ENCODE measurements around the gene MAN2B2.
A peak's percentile ranks its signal among the peaks of the same experiment; 100 is the strongest.

MAN2B2 gene

GRCh38 chr4:6568148-6568547, 6.8 kb upstream of the MAN2B2 start:
- DNase-seq: no peak

- DNase-seq: peak; percentile 74
Measured at GRCh38 chr4:6568689-6569332, 6.2 kb upstream of the MAN2B2 start.

DNA sequence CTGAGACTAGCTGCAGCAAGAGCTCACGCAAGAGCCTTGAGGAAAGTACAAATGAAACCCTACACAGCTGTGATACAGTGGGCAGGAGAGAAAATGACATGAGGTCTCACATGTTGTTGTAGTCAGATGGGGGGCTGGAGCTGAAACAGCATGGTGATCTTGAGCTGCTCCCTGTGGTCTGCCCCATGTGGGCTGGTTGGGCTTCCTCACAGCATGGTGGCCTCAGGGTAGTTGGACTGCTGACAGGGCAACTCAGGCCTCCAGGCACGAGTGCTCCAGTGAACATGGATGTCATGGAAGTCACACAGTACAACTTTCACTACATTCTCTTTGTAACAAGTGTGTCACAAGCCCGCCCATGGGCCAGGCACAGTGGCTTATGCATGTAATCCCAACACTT, 3.4 kb upstream of the MAN2B2 start:
- DNase-seq: no peak

DNA sequence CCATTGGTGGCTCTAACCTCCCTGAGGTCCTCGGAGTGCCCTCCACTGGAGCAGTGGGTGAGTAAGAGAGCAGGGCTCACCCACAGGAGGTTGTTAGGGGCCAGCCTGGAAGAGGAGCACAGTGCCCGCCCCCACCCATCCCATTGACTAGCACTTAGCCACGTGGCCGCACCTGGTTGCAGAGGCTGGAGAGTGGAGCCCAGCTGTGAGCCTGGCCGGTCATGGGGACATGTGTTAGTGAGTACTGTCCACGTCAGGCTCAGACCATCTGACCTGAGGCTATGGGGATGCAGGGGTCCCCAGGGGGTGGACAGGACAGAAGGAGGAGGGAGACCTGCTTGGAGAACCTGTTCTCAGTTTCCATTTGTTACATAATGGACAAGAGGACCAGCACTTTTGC, 1.4 kb upstream of the MAN2B2 start:
- DNase-seq: no peak

DNA sequence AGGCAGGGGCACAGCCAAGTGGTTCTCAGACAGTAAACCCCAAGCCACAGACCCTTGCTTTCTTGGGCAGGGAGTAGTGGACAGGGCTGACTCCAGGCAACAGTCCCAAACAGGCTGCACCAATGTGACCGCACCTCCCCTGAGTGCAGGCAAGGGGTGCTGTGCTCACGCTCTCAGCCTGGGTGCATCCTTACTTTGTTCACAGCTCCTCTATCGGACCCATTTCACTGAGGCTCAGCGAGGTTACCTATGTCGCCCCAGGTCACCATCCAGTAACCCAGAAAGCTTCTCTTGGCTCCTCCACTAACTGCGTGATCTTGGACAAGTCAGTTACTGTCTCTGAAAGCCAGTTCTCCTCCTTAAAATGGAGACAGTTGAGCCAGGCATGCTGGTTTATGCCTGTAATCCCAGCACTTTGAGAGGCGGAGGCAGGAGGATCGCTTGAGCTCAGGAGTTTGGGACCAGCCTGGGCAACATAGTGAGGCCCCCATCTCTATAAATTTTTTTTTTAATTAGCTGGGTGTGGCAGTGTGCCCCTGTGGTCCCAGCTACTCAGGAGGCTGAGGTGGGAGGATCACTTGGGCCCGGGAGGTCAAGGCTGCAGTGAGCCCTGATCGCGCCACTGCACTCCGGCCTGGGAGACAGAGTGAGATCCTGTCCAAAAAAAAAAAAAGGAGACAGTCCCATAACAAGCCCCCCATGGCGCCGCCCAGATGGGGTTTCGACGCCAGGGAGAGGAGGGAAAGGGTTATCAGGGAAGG, 823 bp upstream of the MAN2B2 start:
- no peak for DNase-seq

DNA sequence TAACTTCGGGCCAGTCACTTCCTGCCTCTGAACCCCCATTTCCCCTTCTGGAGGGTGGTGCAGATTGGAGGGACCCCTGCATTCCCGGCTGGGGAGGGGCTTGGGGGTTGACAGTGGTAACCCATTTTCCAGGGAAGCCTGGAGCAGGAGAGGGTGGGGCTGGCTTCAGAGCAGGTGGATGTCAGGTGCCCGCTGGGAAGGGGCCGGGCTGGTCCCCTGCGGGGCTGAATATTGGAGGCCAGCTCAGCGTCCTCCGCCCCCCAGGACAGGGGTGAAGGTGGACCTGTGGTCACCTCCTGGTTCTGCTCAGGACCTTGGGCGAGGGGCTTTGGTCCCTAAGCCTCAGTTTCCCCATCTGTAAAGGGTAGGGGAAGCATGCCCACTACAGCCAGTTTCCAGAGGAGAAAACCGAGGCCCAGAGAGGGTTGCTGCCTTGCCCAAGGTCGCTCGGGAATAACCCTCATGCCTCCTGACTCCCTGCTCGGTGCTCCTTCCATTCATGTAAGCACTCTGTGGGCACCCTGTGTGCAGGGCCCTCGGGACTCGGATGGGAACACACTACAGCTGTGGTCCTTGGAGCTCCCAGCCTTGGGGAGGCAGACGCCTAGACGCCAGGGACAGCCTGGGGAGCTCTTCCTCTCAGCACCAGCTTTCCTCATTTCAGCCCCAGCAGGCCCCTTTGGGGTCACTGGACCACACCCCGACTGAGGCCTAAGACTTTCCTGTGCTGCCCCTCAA, 683 bp downstream of the MAN2B2 start:
- no peak for DNase-seq

- DNase-seq: no peak
Measured at GRCh38 chr4:6576512-6576911, 1.5 kb downstream of the MAN2B2 start.

- no peak for DNase-seq
Measured at GRCh38 chr4:6576932-6577331, 1.9 kb downstream of the MAN2B2 start.

- DNase-seq: no peak
Measured at GRCh38 chr4:6577409-6577808, 2.4 kb downstream of the MAN2B2 start.

DNA sequence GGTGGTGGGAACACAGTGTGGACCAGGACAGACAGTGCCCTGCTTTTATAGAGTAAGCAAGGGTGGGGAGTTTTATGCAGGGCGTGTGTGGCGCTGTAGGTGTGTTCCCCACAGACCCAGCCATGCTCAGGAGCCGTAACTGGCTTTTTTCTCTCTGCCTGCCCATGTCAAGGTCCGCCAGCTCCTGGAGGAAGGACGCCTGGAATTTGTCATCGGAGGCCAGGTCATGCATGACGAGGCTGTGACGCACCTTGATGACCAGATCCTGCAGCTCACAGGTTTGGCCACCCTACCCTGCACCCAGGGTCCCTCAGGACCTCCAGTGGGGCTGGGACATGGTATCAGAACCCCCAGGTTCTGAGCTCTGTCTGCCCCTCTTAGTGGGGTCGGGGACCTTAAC, 3.2 kb downstream of the MAN2B2 start:
- no peak for DNase-seq

DNA sequence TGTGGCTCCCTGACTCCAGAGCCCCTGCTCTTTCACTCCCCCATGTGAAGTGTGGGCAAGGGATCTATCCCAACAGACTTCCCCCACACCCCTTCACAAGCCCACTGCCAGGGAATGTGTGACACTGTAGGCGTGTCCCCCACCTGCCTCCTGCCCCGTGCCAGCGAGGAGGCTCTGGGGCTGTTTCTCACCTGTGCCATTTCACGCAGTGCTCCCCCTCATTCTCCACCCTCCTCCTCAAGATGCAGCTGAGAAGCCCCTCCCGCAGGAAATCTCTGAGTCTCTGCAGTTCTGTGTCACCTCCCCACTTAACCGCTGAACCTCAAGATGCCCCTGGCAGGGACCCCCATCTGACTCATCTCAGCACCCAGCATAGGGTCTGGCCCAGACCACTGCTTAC, 5.4 kb downstream of the MAN2B2 start:
- DNase-seq: no peak

GRCh38 chr4:6581566-6582121, 6.7 kb downstream of the MAN2B2 start:
- DNase-seq: no peak

- no peak for DNase-seq
Measured at GRCh38 chr4:6582889-6583490, 8.0 kb downstream of the MAN2B2 start.

DNA sequence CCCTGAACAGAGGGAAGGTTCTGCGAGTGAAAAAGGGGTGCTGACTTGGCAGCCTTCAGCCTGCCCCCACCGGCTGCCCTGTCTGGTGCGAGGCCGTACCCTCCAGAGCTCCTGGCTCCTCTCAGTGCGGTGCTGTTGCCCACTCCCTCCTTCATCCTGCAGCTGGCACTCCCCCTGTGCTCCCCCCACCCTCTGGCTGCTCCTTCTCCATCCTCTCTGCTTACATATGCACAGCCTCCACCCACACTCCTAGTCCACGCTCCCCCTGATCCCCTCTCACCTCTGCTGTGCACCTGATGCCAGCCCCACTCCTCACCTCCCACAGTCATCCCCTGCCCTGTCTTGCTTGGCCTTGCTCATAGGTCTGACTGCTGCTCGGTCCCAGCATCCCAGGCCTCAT, 9.9 kb downstream of the MAN2B2 start:
- DNase-seq: no peak

DNA sequence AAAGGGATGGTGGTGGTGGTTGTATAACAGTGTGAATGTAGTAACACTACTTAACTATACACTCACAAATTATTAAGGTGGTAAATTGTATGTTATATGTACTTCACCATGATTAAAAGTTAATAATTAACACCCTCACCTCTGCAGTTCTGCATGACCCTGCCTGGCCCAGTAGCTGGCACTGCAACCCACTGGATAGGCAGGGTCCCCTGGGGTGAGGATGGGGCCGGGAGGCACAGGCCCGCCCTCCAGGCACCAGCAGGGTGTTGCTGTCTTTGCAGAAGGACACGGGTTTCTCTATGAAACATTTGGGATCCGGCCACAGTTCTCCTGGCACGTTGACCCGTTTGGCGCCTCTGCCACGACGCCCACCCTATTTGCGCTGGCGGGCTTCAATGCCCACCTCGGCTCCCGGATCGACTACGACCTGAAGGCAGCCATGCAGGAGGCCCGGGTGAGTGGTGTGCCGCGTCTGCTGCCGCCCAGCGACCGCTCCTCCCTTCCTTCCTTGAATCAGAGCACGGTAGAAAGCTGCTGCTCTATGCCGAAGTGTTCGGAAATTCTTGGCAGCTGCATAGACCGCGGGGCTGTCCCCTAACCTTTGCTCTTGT, 11.8 kb downstream of the MAN2B2 start:
- no peak for DNase-seq

DNA sequence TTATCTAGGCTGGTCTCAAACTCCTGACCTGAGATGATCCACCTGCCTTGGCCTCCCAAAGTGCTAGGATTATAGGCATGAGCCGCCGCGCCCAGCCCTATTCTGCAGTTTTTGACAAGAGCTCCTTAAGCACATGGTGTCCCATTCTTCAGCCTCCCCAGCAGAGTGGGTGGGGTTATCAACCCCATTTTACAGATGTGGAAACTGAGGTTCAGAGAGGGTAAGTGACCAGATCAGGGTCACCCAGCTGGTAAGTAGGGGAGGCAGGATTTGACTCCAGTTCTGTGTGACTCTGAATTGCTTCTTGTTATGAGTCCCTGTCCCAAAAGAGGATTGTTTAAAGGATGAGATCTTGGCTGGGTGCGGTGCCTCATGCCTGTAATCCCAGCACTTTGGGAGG, 14.5 kb downstream of the MAN2B2 start:
- DNase-seq: no peak

GRCh38 chr4:6591313-6591712, 16.3 kb downstream of the MAN2B2 start:
- DNase-seq: no peak

GRCh38 chr4:6591781-6592180, 16.8 kb downstream of the MAN2B2 start:
- no peak for DNase-seq

GRCh38 chr4:6592804-6593563, 18.0 kb downstream of the MAN2B2 start:
- DNase-seq: no peak

GRCh38 chr4:6594341-6594740, 19.4 kb downstream of the MAN2B2 start:
- DNase-seq: no peak

DNA sequence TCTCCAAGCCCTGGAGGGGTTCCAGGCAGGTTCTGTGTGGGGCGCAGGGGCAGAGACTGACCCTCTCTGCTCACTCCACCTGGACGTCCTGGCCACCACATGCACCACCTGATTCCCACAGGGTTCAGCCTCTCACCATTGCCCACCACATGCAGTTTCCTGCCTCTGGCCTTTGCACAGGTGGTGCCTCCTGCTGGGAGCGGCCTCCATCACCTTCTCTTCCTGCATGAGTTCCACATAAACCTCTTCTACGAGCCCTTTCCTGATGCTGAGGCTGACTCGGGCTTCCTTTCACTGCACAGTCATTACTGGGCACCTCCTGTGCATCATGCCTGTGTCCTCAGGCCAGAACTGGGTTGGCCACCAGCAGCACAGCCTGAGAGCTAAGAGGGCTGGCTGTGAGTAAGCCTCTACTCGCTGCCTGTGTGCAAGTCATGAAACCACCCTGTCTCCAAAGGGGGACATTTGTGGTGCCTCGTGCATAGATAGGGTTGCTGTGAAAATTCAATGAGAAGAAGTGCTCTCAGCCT, 19.9 kb downstream of the MAN2B2 start:
- DNase-seq: no peak

Data from HCEC 1CT (cell line).